NCI-H2227 (cell line): ENCODE data around the gene STX11.

Source experiments
- DNase-seq: peaks from one replicate; lab custom pipeline; 2025; ENCODE audit not compliant: unreplicated experiment; lab: John Stamatoyannopoulos, UW

Gene STX11

GRCh38 chr6:144214029-144214428, 63.7 kb downstream of the STX11 start:
- no peak for DNase-seq

- DNase-seq: no peak
Observed at GRCh38 chr6:144214622-144215401, 64.5 kb downstream of the STX11 start.

- DNase-seq: no peak
Observed at GRCh38 chr6:144215402-144215931, 65.2 kb downstream of the STX11 start.

- DNase-seq: peak; percentile 92
Observed at GRCh38 chr6:144215932-144216667, 65.8 kb downstream of the STX11 start.

- DNase-seq: no peak
Observed at GRCh38 chr6:144216668-144217218, 66.4 kb downstream of the STX11 start.

GRCh38 chr6:144217264-144217663, 66.9 kb downstream of the STX11 start:
- DNase-seq: peak; percentile 15

- no peak for DNase-seq
Observed at GRCh38 chr6:144217797-144218196, 67.5 kb downstream of the STX11 start.

GRCh38 chr6:144219056-144219685, 68.9 kb downstream of the STX11 start:
- DNase-seq: peak; percentile 45

- DNase-seq: no peak
Observed at GRCh38 chr6:144220031-144220790, 69.9 kb downstream of the STX11 start.

- DNase-seq: no peak
Observed at GRCh38 chr6:144223686-144224085, 73.4 kb downstream of the STX11 start.

- no peak for DNase-seq
Observed at GRCh38 chr6:144231721-144232120, 81.4 kb downstream of the STX11 start.

- DNase-seq: no peak
Observed at GRCh38 chr6:144232176-144232831, 82.0 kb downstream of the STX11 start.

GRCh38 chr6:144232832-144233230, 82.5 kb downstream of the STX11 start:
- DNase-seq: no peak

GRCh38 chr6:144234399-144234798, 84.1 kb downstream of the STX11 start:
- no peak for DNase-seq

GRCh38 chr6:144234935-144235334, 84.6 kb downstream of the STX11 start:
- no peak for DNase-seq
